AG04449 (cell line): Measurements from ENCODE around the gene LRRC37B.
"Not testable (repeated sequence)": the region's sequence is repeated elsewhere in the genome, so short reads cannot be mapped to it uniquely, and the experiment has no call there.

Experiments used
- CTCF ChIA-PET: fragments of 350-600 bp; formaldehyde crosslinking; extraction: SDS; loops from one replicate; lab custom pipeline; 2021; ENCODE audit warnings: antibody characterized with exemption; lab: Yijun Ruan, JAX
- POLR2A ChIA-PET: fragments of 400-600, 350-600 bp; formaldehyde crosslinking; extraction: SDS; loops from one replicate; lab custom pipeline; 2020; ENCODE audit warnings: antibody characterized with exemption, inconsistent platforms; lab: Yijun Ruan, JAX
- DNase-seq: peaks from one replicate; pipeline ENCODE4 v3.0.0-alpha.2; 2010; ENCODE audit warnings: low read depth, low spot score
- H3K4me3 ChIP-seq: 2 replicates; pipeline ENCODE4 v1.5.1; 2011; ENCODE audit warnings: low read depth, mild to moderate bottlenecking, control low read depth, low read length
- CTCF ChIP-seq: IDR thresholded peaks from one replicate; pipeline ENCODE4 v1.5.1; 2011; ENCODE audit warnings: mild to moderate bottlenecking, moderate library complexity, low read length, control low read depth, inconsistent platforms; ENCODE audit not compliant: insufficient read depth; ENCODE audit errors: missing control alignments

The LRRC37B gene

DNA sequence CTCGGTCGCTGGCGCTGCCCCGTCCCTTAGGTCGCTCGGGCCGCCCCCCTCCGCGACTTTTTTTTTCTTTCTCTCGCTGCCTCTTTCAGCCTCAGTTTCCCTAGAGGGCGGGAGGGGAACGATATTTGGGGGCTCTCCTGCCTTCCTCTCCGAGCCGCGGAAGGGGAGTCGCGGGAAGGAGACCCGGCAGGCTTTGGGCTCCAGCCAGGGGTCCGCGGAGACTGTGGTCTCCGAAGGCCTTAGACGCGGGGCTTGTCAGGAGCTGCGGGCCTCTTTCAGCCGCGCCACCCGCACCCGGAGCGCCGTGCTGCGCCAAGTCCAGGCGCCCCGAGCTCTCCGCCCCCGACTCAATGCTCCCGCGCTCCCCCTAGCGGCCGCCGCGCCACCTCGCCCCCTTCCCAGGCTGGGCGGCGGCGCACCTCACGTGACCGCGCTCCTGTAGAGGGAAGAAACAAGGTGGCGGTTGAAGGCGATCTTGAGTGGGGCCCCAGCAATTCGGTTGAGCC lies at the start of gene LRRC37B:
LRRC37B (plus strand) TSS at position 427 of the 506 bp plus-strand sequence. CDS start 14,010 bp downstream, outside the sequence.
- ChIA-PET POLR2A (no interaction called here), CTCF (interaction anchor here (0.6 to 4.6 kb wide), 25 partner anchors 8 to 570 kb away, joined by 3 to 102 read pairs (median 5); partner anchors contain the start of gene RHOT1)
- DNase-seq: no peak
- TF ChIP-seq CTCF: peak; percentile 89
- peak within 1 kb of the TSS; percentile 68 for H3K4me3 ChIP-seq

DNA sequence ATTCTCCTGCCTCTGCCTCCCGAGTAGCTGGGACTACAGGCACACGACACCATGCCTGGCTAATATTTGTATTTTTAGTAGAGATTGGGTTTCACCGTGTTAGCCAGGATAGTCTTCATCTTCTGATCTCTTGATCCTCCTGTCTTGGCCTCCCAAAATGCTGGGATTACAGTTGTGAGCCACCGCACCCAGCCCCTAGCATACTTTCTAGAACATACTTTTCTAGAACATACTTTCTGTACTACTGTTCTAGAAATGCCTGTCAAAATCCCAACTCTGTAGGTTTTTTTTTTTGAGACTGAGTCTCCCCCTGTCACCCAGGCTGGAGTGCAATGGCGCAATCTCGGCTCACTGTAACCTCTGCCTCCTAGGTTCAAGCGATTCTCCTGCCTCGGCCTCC lies 43.1 kb upstream of the LRRC37B start:
- CTCF ChIA-PET, H3K4me3 ChIP-seq, POLR2A ChIA-PET, DNase-seq: not testable (repeated sequence)

GRCh38 chr17:31967648-31968047 lies 39.5 kb upstream of the LRRC37B start:
- TF ChIP-seq CTCF: no peak
- CTCF ChIA-PET: interaction anchor here (2.0 kb wide), 1 partner anchor 40 kb away, joined by 8 read pairs; the partner anchor contains the start of gene LRRC37B
- POLR2A ChIA-PET: no interaction called here
- no peak for DNase-seq
- H3K4me3 ChIP-seq: no peak overlapping the region

GRCh38 chr17:31970416-31970815 lies 36.8 kb upstream of the LRRC37B start:
- DNase-seq, POLR2A ChIA-PET, CTCF ChIA-PET, H3K4me3 ChIP-seq: not testable (repeated sequence)

GRCh38 chr17:31974269-31975071 lies 32.7 kb upstream of the LRRC37B start:
- CTCF ChIA-PET, POLR2A ChIA-PET, H3K4me3 ChIP-seq, DNase-seq: not testable (repeated sequence)

DNA sequence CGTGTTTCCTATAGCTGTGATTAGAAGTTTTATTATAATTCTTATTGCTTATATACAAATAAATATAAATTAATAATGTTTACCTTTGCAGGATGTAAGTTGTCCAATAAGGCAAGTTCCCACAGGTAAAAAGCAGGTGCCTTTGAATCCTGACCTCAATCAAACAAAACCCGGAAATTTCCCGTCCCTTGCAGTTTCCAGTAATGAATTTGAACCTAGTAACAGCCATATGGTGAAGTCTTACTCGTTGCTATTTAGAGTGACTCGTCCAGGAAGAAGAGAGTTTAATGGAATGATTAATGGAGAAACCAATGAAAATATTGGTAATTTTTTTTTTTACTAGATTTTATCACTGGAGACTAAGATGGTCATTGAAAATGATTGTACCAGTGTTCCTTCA lies 31.8 kb upstream of the LRRC37B start:
- H3K4me3 ChIP-seq, DNase-seq, CTCF ChIA-PET, POLR2A ChIA-PET: not testable (repeated sequence)

DNA sequence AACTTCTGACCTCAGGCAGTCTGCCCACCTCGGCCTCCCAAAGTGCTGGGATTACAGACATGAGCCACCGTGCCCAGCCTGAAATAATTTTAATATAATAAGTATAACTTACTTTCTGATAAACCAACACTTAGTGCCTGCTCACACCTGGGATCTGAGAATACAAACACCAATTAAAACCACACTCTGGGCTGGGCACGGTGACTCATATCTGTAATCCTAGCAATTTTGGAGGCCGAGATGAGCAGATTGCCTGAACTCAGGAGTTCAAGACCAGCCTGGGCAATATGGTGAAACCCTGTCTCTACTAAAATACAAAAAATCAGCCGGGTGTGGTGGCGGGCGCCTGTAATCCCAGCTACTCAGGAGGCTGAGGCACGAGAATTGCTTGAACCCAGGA lies 15.4 kb upstream of the LRRC37B start:
- H3K4me3 ChIP-seq, POLR2A ChIA-PET, DNase-seq: not testable (repeated sequence)
- CTCF ChIA-PET: interaction anchor here (2.3 kb wide), 1 partner anchor 16 kb away, joined by 10 read pairs; the partner anchor contains the start of gene LRRC37B

- ChIA-PET POLR2A (no interaction called here), CTCF (interaction anchor here (0.7 kb wide), 1 partner anchor 10 kb away, joined by 3 read pairs; the partner anchor contains the start of gene LRRC37B)
Observed at GRCh38 chr17:31997005-31997404, 10.2 kb upstream of the LRRC37B start.

More at GRCh38 chr17:31997005-31997404, 10.2 kb upstream of the LRRC37B start:
- TF ChIP-seq CTCF: no peak
- no peak overlapping the region for H3K4me3 ChIP-seq
- no peak for DNase-seq
